GM13976 (cell line): Measurements from ENCODE around the gene WWP2.
"Not testable (repeated sequence)": the region's sequence is repeated elsewhere in the genome, so short reads cannot be mapped to it uniquely, and the experiment has no call there.

Experiments used
- DNase-seq: peaks from one replicate; pipeline ENCODE4 v3.0.0; 2012; ENCODE audit warnings: low spot score
- in situ Hi-C: fragments of 300-500 bp; cut with MboI; formaldehyde crosslinking; loops from one replicate; pipeline ENCODE4 v1.12.0; 2022; ENCODE audit warnings: low sequenced_read_pairs, mixed read lengths, inconsistent platforms; ENCODE audit not compliant: unreplicated experiment
- TF ChIP-seq, protein P1 (sequence below): IDR thresholded peaks from 2 replicates; pipeline ENCODE4 v1.5.1; 2012; ENCODE audit warnings: borderline replicate concordance, mild to moderate bottlenecking; ENCODE audit not compliant: insufficient read depth; ENCODE audit errors: extremely low read depth, missing control alignments, control extremely low read depth

WWP2 gene

GRCh38 chr16:69814078-69814477, 51.9 kb downstream of the WWP2 start:
- in situ Hi-C loops = no loop called here
- TF ChIP-seq, protein P1, sequence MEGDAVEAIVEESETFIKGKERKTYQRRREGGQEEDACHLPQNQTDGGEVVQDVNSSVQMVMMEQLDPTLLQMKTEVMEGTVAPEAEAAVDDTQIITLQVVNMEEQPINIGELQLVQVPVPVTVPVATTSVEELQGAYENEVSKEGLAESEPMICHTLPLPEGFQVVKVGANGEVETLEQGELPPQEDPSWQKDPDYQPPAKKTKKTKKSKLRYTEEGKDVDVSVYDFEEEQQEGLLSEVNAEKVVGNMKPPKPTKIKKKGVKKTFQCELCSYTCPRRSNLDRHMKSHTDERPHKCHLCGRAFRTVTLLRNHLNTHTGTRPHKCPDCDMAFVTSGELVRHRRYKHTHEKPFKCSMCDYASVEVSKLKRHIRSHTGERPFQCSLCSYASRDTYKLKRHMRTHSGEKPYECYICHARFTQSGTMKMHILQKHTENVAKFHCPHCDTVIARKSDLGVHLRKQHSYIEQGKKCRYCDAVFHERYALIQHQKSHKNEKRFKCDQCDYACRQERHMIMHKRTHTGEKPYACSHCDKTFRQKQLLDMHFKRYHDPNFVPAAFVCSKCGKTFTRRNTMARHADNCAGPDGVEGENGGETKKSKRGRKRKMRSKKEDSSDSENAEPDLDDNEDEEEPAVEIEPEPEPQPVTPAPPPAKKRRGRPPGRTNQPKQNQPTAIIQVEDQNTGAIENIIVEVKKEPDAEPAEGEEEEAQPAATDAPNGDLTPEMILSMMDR = no peak
- DNase-seq = no peak

GRCh38 chr16:69814561-69814960, 52.4 kb downstream of the WWP2 start:
- in situ Hi-C loops = no loop called here
- DNase-seq = no peak
- TF ChIP-seq, protein P1 = no peak

DNA sequence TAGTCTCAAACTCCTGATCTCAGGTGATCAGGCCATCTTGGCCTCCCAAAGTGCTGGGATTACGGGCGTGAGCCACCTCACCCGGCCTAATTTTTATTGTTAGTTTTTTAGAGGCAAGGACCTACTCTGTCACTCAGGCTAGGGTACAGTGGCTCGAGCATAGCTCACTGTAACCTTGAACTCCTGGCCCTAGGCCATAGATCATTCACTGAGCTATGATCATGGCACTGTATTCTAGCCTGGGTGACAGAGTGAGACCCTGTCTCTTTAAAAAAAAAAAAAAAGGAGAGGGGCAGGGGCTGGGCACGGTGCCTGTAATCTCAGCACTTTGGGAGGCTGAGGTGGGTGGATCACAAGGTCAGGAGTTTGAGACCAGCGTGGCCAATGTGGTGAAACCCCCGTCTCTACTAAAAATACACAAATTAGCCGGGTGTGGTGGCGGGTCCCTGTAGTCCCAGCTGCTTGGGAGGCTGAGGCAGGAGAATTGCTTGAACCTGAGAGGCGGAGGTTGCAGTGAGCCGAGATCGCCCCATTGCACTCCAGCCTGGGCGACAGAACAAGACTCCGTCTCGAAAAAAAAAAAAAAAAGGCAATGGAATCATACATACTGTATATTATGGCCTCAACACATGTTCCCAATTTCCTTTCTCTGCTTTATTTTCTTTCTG, 53.2 kb downstream of the WWP2 start:
- in situ Hi-C loops, DNase-seq: not testable (repeated sequence)

DNA sequence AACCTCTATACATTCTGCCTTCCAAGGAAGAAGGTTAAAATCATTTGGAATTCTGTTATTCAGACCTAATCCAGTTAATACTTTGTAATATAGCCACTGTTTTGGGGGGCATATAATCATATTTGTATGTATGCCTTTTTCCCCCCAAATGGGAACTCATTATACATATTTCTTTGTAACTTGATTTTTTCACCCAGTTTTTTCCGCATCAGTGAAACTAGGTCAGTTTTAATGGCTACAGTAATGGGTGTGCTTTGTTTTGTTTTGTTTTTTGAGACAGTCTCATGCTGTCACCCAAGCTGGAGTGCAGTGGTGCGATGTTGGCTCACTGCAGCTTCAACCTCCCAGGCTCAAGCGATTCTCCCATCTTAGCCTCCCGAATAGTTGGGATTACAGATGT, 54.9 kb downstream of the WWP2 start:
- in situ Hi-C loops = no loop called here
- no peak for DNase-seq
- TF ChIP-seq, protein P1 = no peak

- in situ Hi-C loops = no loop called here
Observed at GRCh38 chr16:69818891-69819545, 56.9 kb downstream of the WWP2 start.

DNA sequence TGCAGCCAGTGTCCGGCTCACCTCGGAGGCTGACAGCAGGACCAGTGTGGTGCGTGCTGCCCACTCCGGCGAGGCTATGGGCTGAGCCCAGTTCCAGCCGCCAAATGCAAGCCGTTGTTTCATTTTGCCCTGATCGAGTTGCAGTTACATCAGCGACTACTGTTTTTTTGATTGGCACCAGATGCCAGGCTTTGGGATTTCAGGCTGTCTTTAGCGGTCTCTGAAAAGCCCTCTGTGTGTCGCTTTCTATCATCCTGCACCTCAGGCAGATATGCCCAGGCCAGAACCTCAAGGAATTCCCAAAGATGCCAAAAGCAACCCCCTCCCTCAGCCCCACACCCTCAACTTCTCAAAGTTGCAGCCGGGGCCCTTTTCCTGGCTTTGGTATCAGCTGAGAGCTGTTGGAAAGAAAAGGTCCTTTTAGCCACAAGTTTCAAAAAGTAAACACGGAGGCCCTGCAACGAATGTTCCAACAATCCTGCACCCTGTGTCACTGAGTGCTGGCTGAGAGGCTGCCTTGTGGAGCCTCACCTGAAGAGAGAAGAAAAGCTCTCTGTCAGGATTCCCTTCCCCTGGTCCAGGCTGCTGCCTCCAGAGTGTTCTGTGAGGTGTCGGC, 58.9 kb downstream of the WWP2 start:
- no peak for DNase-seq
- in situ Hi-C loops = no loop called here

More at GRCh38 chr16:69818891-69819545, 56.9 kb downstream of the WWP2 start:
- no peak for DNase-seq
- TF ChIP-seq, protein P1 = no peak

GRCh38 chr16:69821844-69822173, 59.7 kb downstream of the WWP2 start:
- DNase-seq = no peak
- TF ChIP-seq, protein P1 = no peak
- in situ Hi-C loops = no loop called here

More for the DNA sequence above, 58.9 kb downstream of the WWP2 start:
- TF ChIP-seq, protein P1 = no peak
